ENCODE measurements around the gene DCHS2. TPM values are rescaled to one million over a fixed set of nuclear protein-coding genes. Genes with fewer than 3 reads are reported as not detected.

Gene DCHS2
- total and polyA plus RNA-seq, 2 experiments from 2014 or later = 0.12 to 1.7 TPM

DNA sequence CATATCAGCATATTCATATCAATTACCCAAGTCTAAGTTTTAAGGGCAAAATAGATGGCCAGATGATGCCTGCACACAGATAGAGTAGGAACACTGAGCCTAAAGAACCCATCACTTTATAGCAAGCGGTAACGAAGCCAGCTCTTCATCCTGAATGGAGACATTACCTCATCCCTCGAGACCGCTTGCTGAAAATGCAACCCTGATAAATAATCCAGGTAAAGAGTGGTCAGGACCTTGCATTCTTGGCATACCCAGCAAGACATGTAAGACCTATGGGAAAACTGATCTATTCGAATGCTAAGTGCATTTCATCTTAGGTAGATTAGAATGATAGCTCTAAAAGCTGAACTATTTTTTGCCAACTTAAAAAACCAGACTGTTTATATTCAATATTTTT, 25.3 kb downstream of the DCHS2 start:
- peaks cover 4% of the 10 kb centered on the region for H3K27me3 ChIP-seq
- H2AFZ ChIP-seq = no peak overlapping the region
- no peaks in the 10 kb centered on the region for H3K79me2 ChIP-seq
- 72% methylated on average over 5 of the region's 5 CpGs for WGBS (ENCODE audit: low lambda C conversion rate, missing lambda C conversion rate)
- H3K9me3 ChIP-seq (ENCODE audit: low read depth) = no peaks in the 10 kb centered on the region
- H3K9me2 ChIP-seq (replicated peaks; ENCODE audit: insufficient read depth) = no peaks in the 10 kb centered on the region
- H4K20me1 ChIP-seq (ENCODE audit: insufficient read depth, poor library complexity, severe bottlenecking) = no peaks in the 10 kb centered on the region
- H3K27ac ChIP-seq = no peak overlapping the region
- DNase-seq (ENCODE audit: low spot score) = no peak
- H3K36me3 ChIP-seq (replicated peaks; ENCODE audit: insufficient read depth, low read depth) = no peaks in the 10 kb centered on the region
- H3K4me1 ChIP-seq (ENCODE audit: insufficient read depth) = no peaks in the 10 kb centered on the region
- H3K4me3 ChIP-seq = no peak overlapping the region
- TF ChIP-seq CTCF (IDR thresholded peaks at IDR 0.05; ENCODE audit: poor library complexity) (no peak), EZH2phosphoT487 (IDR thresholded peaks at IDR 0.05; ENCODE audit: low read depth, severe bottlenecking, unreplicated experiment) (no peak), EZH2 (IDR thresholded peaks at IDR 0.05; ENCODE audit: borderline replicate concordance) (no peak)
- H3K4me2 ChIP-seq = no peak overlapping the region

DNA sequence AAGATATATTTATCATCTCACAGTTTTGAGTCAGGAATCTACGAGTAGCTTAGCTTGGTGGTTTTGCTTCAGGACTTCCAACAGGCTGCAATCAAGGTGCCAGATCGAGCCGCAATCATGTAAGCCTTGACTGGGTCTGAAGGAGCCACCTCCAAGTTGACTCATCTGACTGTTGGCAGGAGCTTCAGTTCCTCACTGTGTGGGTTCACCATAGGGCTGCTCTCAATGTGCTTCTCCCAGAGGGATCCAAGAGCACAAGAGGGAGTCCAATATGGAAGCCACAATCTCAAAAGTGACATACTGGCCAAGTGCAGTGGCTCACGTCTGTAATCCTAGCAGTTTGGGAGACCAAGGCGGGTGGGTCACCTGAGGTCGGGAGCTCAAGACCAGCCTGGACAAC, 26.5 kb downstream of the DCHS2 start:
- Histone ChIP-seq H3K36me3 (replicated peaks; ENCODE audit: insufficient read depth, low read depth) (no peaks in the 10 kb centered on the region), H2AFZ (no peak overlapping the region), H3K27me3 (peaks cover 4% of the 10 kb centered on the region), H3K9me2 (replicated peaks; ENCODE audit: insufficient read depth) (no peaks in the 10 kb centered on the region), H3K27ac (no peak overlapping the region), H3K4me2 (no peak overlapping the region), H3K79me2 (no peaks in the 10 kb centered on the region), H4K20me1 (ENCODE audit: insufficient read depth, poor library complexity, severe bottlenecking) (no peaks in the 10 kb centered on the region), H3K4me1 (ENCODE audit: insufficient read depth) (no peaks in the 10 kb centered on the region), H3K4me3 (no peak overlapping the region), H3K9me3 (ENCODE audit: low read depth) (no peaks in the 10 kb centered on the region)
- no peak for DNase-seq (ENCODE audit: low spot score)
- WGBS (ENCODE audit: low lambda C conversion rate, missing lambda C conversion rate) = 97% methylated on average over 6 of the region's 6 CpGs
- TF ChIP-seq EZH2 (IDR thresholded peaks at IDR 0.05; ENCODE audit: borderline replicate concordance) (no peak), EZH2phosphoT487 (IDR thresholded peaks at IDR 0.05; ENCODE audit: low read depth, severe bottlenecking, unreplicated experiment) (no peak), CTCF (IDR thresholded peaks at IDR 0.05; ENCODE audit: poor library complexity) (no peak)

DNA sequence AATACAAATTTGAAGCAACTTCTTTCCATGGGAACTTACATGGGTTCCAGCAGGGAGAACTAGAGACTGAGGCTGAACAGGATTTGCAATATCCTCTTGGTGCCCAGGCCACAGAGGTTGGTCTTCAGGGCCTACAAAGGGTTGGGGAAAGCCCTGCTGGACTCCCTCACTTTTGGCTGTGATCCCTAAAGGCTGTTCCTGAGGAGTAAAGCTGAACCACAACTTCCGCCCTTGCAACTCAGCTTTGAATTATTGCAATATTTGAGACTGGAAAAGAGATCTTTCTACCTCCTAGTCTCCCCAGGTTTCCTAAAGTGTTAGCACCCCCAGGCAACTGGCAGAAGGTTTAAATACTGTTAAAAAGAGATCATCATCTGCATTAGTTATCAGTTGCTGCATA, 26.9 kb downstream of the DCHS2 start:
- 92% methylated on average over 1 of the region's 1 CpG for WGBS (ENCODE audit: low lambda C conversion rate, missing lambda C conversion rate)
- H3K79me2 ChIP-seq = no peaks in the 10 kb centered on the region
- no peak overlapping the region for H3K4me3 ChIP-seq
- H2AFZ ChIP-seq = no peak overlapping the region
- H3K9me3 ChIP-seq (ENCODE audit: low read depth) = no peaks in the 10 kb centered on the region
- no peaks in the 10 kb centered on the region for H4K20me1 ChIP-seq (ENCODE audit: insufficient read depth, poor library complexity, severe bottlenecking)
- no peaks in the 10 kb centered on the region for H3K36me3 ChIP-seq (replicated peaks; ENCODE audit: insufficient read depth, low read depth)
- DNase-seq (ENCODE audit: low spot score) = no peak
- H3K27ac ChIP-seq = no peak overlapping the region
- TF ChIP-seq EZH2phosphoT487 (IDR thresholded peaks at IDR 0.05; ENCODE audit: low read depth, severe bottlenecking, unreplicated experiment) = no peak
- no peak for TF ChIP-seq EZH2 (IDR thresholded peaks at IDR 0.05; ENCODE audit: borderline replicate concordance)
- no peak for TF ChIP-seq CTCF (IDR thresholded peaks at IDR 0.05; ENCODE audit: poor library complexity)
- no peak overlapping the region for H3K4me2 ChIP-seq
- H3K4me1 ChIP-seq (ENCODE audit: insufficient read depth) = no peaks in the 10 kb centered on the region
- no peaks in the 10 kb centered on the region for H3K9me2 ChIP-seq (replicated peaks; ENCODE audit: insufficient read depth)
- H3K27me3 ChIP-seq = peaks cover 4% of the 10 kb centered on the region
